Heart left ventricle (tissue), 16 donors: ENCODE results near the gene DBN1. TPM values are rescaled to one million over a fixed set of nuclear protein-coding genes. Genes with fewer than 3 reads are reported as not detected.
"Not testable (repeated sequence)": the region's sequence is repeated elsewhere in the genome, so short reads cannot be mapped to it uniquely, and the experiment has no call there.

ENCODE experiments used
- ATAC-seq, 4 donors: fragments of 200-7000 bp; cut with Tn5 transposase; one replicate each; pipeline ENCODE4 v1.9.1; 2020 to 2022; ENCODE audit warnings: moderate library complexity in 4 of 4, mild to moderate bottlenecking in 3 of 4, moderate number of reproducible peaks in 1 of 4
- DNase-seq, 5 donors: peaks; one replicate each; pipeline ENCODE4 v3.0.0-alpha.2; 2020
- H3K27ac ChIP-seq, 12 donors: fragments of 200-600 bp; sonication (generic) in 4 of 12; one replicate each; pipeline versions ENCODE4 v1.5.0 to v1.8.0; 2016 to 2022; ENCODE audit warnings: mild to moderate bottlenecking in 2 of 12
- H3K27me3 ChIP-seq, 9 donors: fragments of 200-600 bp; sonication (generic) in 2 of 9; one replicate each; pipeline versions ENCODE4 v1.5.1 to v1.8.0; 2016 to 2022; ENCODE audit warnings: mild to moderate bottlenecking in 3 of 9
- H3K36me3 ChIP-seq, 9 donors: fragments of 200-600 bp; sonication (generic) in 2 of 9; one replicate each; pipeline versions ENCODE4 v1.5.0 to v1.8.0; 2018 to 2022; ENCODE audit warnings: mild to moderate bottlenecking in 2 of 9
- H3K4me1 ChIP-seq, 12 donors: fragments of 200-600 bp; sonication (generic) in 4 of 12; one replicate each; pipeline versions ENCODE4 v1.5.0 to v1.8.0; 2016 to 2022; ENCODE audit warnings: mild to moderate bottlenecking in 3 of 12
- H3K4me3 ChIP-seq, 12 donors: fragments of 200-600 bp; sonication (generic) in 4 of 12; one replicate each; pipeline versions ENCODE4 v1.5.0 to v1.8.0; 2017 to 2022; ENCODE audit warnings: mild to moderate bottlenecking in 9 of 12, moderate library complexity in 4 of 12
- H3K9me3 ChIP-seq, 12 donors: fragments of 200-600 bp; sonication (generic) in 4 of 12; one replicate each; pipeline versions ENCODE4 v1.5.0 to v1.8.0; 2016 to 2022; ENCODE audit warnings: mild to moderate bottlenecking in 1 of 12
- CTCF ChIP-seq, 12 donors: fragments of 200-600 bp; sonication (generic) in 4 of 12; IDR thresholded peaks; one replicate each; pipeline versions ENCODE4 v1.5.0 to v1.8.0; 2018 to 2022; ENCODE audit warnings: antibody characterized with exemption in 12 of 12, mild to moderate bottlenecking in 5 of 12
- POLR2A ChIP-seq, 2 donors: fragments of 450-650 bp; IDR thresholded peaks; one replicate each; pipeline ENCODE4 v1.6.1; 2017; ENCODE audit warnings: antibody characterized with exemption in 2 of 2, mild to moderate bottlenecking in 2 of 2, moderate library complexity in 2 of 2
- WGBS, 4 donors: extraction: QIAGEN DNeasy Blood & Tissue Kit in 2 of 4; methylation state at CpG; one replicate each; pipeline versions ENCODE4 v1.1.5 to v1.1.7; 2013 to 2018; 5-methylcytosine and 5-hydroxymethylcytosine counted together
- intact Hi-C, 10 donors: fragments of 100-400 bp; cut with DNase I; formaldehyde crosslinking; loops; one replicate each; pipeline versions ENCODE4 v1.11.1 to v1.14.2; 2022
- polyA plus RNA-seq, 2 donors: library from polyadenylated mRNA; stranded (reverse); fragments of 200-250 nt; gene quantifications; one replicate each; pipeline ENCODE4 v1.2.3, GENCODE V29; 2013
- total RNA-seq, 9 donors: library from RNA; depleted of rRNA in 2 of 9; stranded (reverse); fragments of >200 nt in 2 of 9; fragmentation: NEBNext Ultra II Directional in 3 of 9; extraction: Animal tissue kit (Norgen Biotek cat#: 25700) in 3 of 9; gene quantifications; one replicate each; pipeline versions ENCODE4 v1.1.0 to v1.2.4, GENCODE V29; 2016 to 2023
- donor health status: ischemic (EF 13 %, LVEDD 7.1; RV severe dilation, severe dysfunction).
- donor health status: healthy with polysubstance abuse.
- donor health status: DM: no; HTN: yes; CAD: no.
- donor health status: DM: no; HTN: no; CAD: no.
- donor health status: ischemic (EF 25% LVEDD 6.9; RV normal size, moderate dysfunction).
- donor health status: ischemic (EF 25% LVEDD 5.7; RV mildly dilated, moderate dysfunction).
- donor health status: healthy.
- donor health status: DM: yes; HTN: yes; CAD: no.
- donor health status: ischemic (EF 35%, LVEDD 5.7; RV mildly dilated, moderate dysfunction).
- donor health status: nonischemic (EF 11% LVEDD 7.7; RV severe dilation, severe dysfunction).
- donor health status: DM: yes; HTN: yes; CAD: no.
- donor health status: PGD.
- donor health status: ischemic (EF 29% LVEDD 5.4; RV normal size, mild dysfunction).
- donor health status: nonischemic (EF 23%, LVEDD 6.1; RV moderate dilation, normal function).

DBN1 gene
- total and polyA plus RNA-seq, 11 donors, result 12.3 to 60.7 (median 23.3) TPM

- H3K27me3 ChIP-seq, result no peaks in the 10 kb centered on the region
- no peak overlapping the region for H3K27ac ChIP-seq
- TF ChIP-seq POLR2A (IDR thresholded peaks at IDR 0.05) (no peak), CTCF (IDR thresholded peaks at IDR 0.05) (no peak)
- H3K4me3 ChIP-seq, result no peak overlapping the region
- WGBS, 4 donors, result 79 to 86% (median 81%) methylated on average over 5 to 6 of the region's 6 CpGs
- ATAC-seq (no peak), DNase-seq (no peak)
- H3K36me3 ChIP-seq, result no peaks in the 10 kb centered on the region
- H3K9me3 ChIP-seq, result no peaks in the 10 kb centered on the region
- intact Hi-C loops, result no loop called here
- H3K4me1 ChIP-seq, result peaks cover 0 to 26% (median 5%) of the 10 kb centered on the region in 12 donors
These were observed 52.2 kb downstream of the DBN1 start for GRCh38 chr5:177421062-177421798.

GRCh38 chr5:177420472-177420871 lies 53.0 kb downstream of the DBN1 start:
- peaks cover 0 to 24% (median 3%) of the 10 kb centered on the region in 12 donors for H3K4me1 ChIP-seq
- DNase-seq, H3K27me3 ChIP-seq, H3K9me3 ChIP-seq, H3K36me3 ChIP-seq, H3K4me3 ChIP-seq, intact Hi-C loops, H3K27ac ChIP-seq, ATAC-seq: not testable (repeated sequence)
- 69 to 72% (median 72%) methylated on average over 7 of the region's 7 CpGs for WGBS, 4 donors

GRCh38 chr5:177419046-177419445 lies 54.4 kb downstream of the DBN1 start:
- intact Hi-C loops, result no loop called here
- Histone ChIP-seq H3K4me1 (peaks cover 0 to 17% (median 0%) of the 10 kb centered on the region in 12 donors), H3K36me3 (no peaks in the 10 kb centered on the region), H3K4me3 (no peak overlapping the region), H3K27ac (no peak overlapping the region), H3K9me3 (no peaks in the 10 kb centered on the region), H3K27me3 (no peaks in the 10 kb centered on the region)
- whole genome bisulfite sequencing, 4 donors, result 83 to 96% (median 85%) methylated on average over 3 of the region's 3 CpGs
- no peak for DNase-seq
- no peak for TF ChIP-seq CTCF (IDR thresholded peaks at IDR 0.05)
- no peak for TF ChIP-seq POLR2A (IDR thresholded peaks at IDR 0.05)
- ATAC-seq, result no peak

- DNase-seq, intact Hi-C loops: not testable (repeated sequence)
These were observed 56.4 kb downstream of the DBN1 start for GRCh38 chr5:177417081-177417480.

GRCh38 chr5:177414481-177414880 lies 59.0 kb downstream of the DBN1 start:
- 80 to 88% (median 82%) methylated on average over 3 of the region's 3 CpGs for WGBS, 4 donors
- Histone ChIP-seq H3K9me3 (no peaks in the 10 kb centered on the region), H3K27me3 (no peaks in the 10 kb centered on the region), H3K36me3 (no peaks in the 10 kb centered on the region), H3K4me3 (no peak overlapping the region), H3K4me1 (peaks cover 0 to 19% (median 0%) of the 10 kb centered on the region in 12 donors), H3K27ac (no peak overlapping the region)
- TF ChIP-seq CTCF (IDR thresholded peaks at IDR 0.05), result no peak
- TF ChIP-seq POLR2A (IDR thresholded peaks at IDR 0.05), result no peak
- ATAC-seq (no peak), DNase-seq (no peak)
- intact Hi-C loops, result no loop called here

More at GRCh38 chr5:177417081-177417480, 56.4 kb downstream of the DBN1 start:
- peaks cover 0 to 17% (median 0%) of the 10 kb centered on the region in 12 donors for H3K4me1 ChIP-seq
- not testable (repeated sequence) for H3K27me3 ChIP-seq, H3K36me3 ChIP-seq, H3K9me3 ChIP-seq, ATAC-seq, H3K27ac ChIP-seq, H3K4me3 ChIP-seq
- WGBS, 4 donors, result 87 to 95% (median 90%) methylated on average over 6 of the region's 6 CpGs
